ENCODE data around the gene EEF1G. TPM values are rescaled to one million over a fixed set of nuclear protein-coding genes. Genes with fewer than 3 reads are reported as not detected.

Gene EEF1G
- total and polyA plus RNA-seq, 9 of the 15 experiments (the other 6 are each of a cell fraction or from before 2014, with no cell fraction given) = 985 to 2,349 (median 2,035) TPM

DNA sequence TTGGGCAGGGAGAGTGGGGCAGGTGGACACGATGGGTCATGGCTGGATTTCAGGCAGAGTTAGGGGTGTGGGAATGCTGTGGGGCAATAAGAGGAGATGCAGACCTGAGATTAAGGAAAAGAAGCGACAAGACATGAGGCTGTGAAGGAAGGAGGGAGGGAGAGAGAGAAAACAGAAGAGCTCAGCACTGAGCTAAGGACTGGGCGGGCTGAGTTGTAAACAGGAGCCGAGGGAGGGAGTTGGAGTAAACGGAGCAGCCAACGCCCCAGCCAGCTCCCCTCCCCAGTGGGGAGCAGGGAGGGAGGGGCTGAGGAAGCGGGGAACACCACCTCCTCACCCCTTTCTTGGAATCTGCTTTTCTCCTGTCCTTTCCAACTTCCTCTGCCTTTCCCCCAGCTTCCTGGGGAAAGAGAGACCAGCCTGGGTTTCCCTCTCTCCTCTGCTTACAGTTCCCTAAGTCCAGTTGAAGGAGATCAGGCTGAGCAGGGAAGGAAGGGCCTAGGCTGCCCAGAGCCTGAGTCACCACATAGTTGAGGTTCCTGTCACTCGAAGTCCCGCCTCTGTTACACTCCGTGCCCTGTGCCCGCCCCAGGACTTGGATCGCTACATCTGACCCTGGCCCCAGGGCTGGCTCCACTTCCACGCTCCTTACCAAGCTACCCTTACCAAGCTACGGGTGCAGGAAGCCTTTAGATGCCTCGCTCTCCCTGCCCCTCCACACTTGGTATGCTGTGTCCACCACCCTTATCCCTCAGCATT is 20.4 kb downstream of the EEF1G start (continued):
- peak; percentile 86 for TF ChIP-seq BRD9 (IDR thresholded peaks at IDR 0.05; ENCODE audit: low read depth, partially characterized antibody)
- TF ChIP-seq, protein P1, sequence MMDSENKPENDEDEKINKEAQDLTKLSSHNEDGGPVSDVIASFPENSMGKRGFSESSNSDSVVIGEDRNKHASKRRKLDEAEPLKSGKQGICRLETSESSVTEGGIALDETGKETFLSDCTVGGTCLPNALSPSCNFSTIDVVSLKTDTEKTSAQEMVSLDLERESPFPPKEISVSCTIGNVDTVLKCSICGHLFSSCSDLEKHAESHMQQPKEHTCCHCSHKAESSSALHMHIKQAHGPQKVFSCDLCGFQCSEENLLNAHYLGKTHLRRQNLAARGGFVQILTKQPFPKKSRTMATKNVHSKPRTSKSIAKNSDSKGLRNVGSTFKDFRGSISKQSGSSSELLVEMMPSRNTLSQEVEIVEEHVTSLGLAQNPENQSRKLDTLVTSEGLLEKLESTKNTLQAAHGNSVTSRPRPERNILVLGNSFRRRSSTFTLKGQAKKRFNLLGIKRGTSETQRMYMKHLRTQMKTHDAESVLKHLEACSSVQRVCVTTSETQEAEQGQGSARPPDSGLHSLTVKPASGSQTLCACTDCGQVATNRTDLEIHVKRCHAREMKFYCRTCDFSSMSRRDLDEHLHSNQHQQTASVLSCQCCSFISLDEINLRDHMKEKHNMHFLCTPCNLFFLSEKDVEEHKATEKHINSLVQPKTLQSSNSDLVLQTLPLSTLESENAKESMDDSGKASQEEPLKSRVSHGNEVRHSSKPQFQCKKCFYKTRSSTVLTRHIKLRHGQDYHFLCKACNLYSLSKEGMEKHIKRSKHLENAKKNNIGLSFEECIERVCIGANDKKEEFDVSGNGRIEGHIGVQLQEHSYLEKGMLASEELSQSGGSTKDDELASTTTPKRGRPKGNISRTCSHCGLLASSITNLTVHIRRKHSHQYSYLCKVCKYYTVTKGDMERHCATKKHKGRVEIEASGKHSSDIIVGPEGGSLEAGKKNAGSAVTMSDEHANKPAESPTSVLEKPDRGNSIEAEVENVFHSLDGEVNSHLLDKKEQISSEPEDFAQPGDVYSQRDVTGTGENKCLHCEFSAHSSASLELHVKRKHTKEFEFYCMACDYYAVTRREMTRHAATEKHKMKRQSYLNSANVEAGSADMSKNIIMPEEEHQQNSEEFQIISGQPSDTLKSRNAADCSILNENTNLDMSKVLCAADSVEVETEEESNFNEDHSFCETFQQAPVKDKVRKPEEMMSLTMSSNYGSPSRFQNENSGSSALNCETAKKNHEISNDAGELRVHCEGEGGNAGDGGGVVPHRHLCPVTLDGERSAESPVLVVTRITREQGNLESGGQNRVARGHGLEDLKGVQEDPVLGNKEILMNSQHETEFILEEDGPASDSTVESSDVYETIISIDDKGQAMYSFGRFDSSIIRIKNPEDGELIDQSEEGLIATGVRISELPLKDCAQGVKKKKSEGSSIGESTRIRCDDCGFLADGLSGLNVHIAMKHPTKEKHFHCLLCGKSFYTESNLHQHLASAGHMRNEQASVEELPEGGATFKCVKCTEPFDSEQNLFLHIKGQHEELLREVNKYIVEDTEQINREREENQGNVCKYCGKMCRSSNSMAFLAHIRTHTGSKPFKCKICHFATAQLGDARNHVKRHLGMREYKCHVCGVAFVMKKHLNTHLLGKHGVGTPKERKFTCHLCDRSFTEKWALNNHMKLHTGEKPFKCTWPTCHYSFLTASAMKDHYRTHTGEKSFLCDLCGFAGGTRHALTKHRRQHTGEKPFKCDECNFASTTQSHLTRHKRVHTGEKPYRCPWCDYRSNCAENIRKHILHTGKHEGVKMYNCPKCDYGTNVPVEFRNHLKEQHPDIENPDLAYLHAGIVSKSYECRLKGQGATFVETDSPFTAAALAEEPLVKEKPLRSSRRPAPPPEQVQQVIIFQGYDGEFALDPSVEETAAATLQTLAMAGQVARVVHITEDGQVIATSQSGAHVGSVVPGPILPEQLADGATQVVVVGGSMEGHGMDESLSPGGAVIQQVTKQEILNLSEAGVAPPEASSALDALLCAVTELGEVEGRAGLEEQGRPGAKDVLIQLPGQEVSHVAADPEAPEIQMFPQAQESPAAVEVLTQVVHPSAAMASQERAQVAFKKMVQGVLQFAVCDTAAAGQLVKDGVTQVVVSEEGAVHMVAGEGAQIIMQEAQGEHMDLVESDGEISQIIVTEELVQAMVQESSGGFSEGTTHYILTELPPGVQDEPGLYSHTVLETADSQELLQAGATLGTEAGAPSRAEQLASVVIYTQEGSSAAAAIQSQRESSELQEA (IDR thresholded peaks at IDR 0.05; ENCODE audit: low read depth) = peak; percentile 47; the same call in 1 of the 2 replicates
- TF ChIP-seq, protein P2, sequence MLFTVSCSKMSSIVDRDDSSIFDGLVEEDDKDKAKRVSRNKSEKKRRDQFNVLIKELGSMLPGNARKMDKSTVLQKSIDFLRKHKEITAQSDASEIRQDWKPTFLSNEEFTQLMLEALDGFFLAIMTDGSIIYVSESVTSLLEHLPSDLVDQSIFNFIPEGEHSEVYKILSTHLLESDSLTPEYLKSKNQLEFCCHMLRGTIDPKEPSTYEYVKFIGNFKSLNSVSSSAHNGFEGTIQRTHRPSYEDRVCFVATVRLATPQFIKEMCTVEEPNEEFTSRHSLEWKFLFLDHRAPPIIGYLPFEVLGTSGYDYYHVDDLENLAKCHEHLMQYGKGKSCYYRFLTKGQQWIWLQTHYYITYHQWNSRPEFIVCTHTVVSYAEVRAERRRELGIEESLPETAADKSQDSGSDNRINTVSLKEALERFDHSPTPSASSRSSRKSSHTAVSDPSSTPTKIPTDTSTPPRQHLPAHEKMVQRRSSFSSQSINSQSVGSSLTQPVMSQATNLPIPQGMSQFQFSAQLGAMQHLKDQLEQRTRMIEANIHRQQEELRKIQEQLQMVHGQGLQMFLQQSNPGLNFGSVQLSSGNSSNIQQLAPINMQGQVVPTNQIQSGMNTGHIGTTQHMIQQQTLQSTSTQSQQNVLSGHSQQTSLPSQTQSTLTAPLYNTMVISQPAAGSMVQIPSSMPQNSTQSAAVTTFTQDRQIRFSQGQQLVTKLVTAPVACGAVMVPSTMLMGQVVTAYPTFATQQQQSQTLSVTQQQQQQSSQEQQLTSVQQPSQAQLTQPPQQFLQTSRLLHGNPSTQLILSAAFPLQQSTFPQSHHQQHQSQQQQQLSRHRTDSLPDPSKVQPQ (CRISPR knock-in tag; IDR thresholded peaks at IDR 0.05; ENCODE audit: borderline replicate concordance) = no peak
- TF ChIP-seq, protein P3, sequence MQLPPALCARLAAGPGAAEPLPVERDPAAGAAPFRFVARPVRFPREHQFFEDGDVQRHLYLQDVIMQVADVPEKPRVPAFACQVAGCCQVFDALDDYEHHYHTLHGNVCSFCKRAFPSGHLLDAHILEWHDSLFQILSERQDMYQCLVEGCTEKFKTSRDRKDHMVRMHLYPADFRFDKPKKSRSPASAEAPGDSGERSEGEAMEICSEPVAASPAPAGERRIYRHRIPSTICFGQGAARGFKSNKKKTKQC (CRISPR knock-in tag; IDR thresholded peaks at IDR 0.05) = peak; percentile 47; the same call in 1 of the 2 replicates
- TF ChIP-seq, protein P4, sequence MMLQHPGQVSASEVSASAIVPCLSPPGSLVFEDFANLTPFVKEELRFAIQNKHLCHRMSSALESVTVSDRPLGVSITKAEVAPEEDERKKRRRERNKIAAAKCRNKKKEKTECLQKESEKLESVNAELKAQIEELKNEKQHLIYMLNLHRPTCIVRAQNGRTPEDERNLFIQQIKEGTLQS (IDR thresholded peaks at IDR 0.05) = peak; percentile 80
- TF ChIP-seq, protein P4 (CRISPR knock-in tag; conservative IDR thresholded peaks at IDR 0.05) = no peak
- no peak for TF ChIP-seq STAG1 (CRISPR knock-in tag; IDR thresholded peaks at IDR 0.05; ENCODE audit: borderline replicate concordance)
- TF ChIP-seq ZBTB17 (CRISPR knock-in tag; IDR thresholded peaks at IDR 0.05) = 0 out of 2 replicates have a peak, but pooled peaks have one; percentile 3
- peak; percentile 58; the same call in 1 of the 2 replicates for TF ChIP-seq CC2D1A (IDR thresholded peaks at IDR 0.05)
- TF ChIP-seq ELF4 (CRISPR knock-in tag; IDR thresholded peaks at IDR 0.05) = peak; percentile 94
- peak; percentile 66; the same call in 1 of the 2 replicates for TF ChIP-seq ZNF175 (CRISPR knock-in tag; IDR thresholded peaks at IDR 0.05; ENCODE audit: low read depth)
- TF ChIP-seq XRCC5 (IDR thresholded peaks at IDR 0.05; ENCODE audit: low read depth, low read length) = peak; percentile 50; the same call in 1 of the 2 replicates

Measured in K562 (cell line).